K562 (cell line): Measurements from ENCODE around the gene PIM3. TPM values are rescaled to one million over a fixed set of nuclear protein-coding genes. Genes with fewer than 3 reads are reported as not detected.

Experiments used
- ATF1 ChIP-seq, 2 experiments: fragments of 450-650 bp in 1 of 2; IDR thresholded peaks; 2 replicates each; pipeline ENCODE4 v1.6.1; 2016; ENCODE audit warnings: missing compliant biosample characterization in 1 of 2, missing genetic modification characterization in 1 of 2
- ELF4 ChIP-seq: fragments of 450-650 bp; formaldehyde crosslinking; IDR thresholded peaks from 2 replicates; pipeline ENCODE4 v1.4.0; 2022; ENCODE audit warnings: missing genetic modification characterization
- MAFK ChIP-seq: IDR thresholded peaks from 2 replicates; pipeline ENCODE4 v1.6.1; 2011; ENCODE audit warnings: low read length, improper control_type of control experiment
- MECOM ChIP-seq: fragments of 250-450 bp; sonication (Bioruptor Pico); IDR thresholded peaks from 2 replicates; pipeline ENCODE4 v1.8.0; 2022; ENCODE audit warnings: inconsistent platforms
- SIX5 ChIP-seq, 2 experiments: IDR thresholded peaks; 2 replicates each; pipeline ENCODE4 v1.6.1; 2011; ENCODE audit warnings: low read length in 2 of 2, borderline replicate concordance in 1 of 2, low read depth in 1 of 2, mild to moderate bottlenecking in 1 of 2, moderate library complexity in 1 of 2; ENCODE audit not compliant: insufficient read depth in 1 of 2
- SMARCB1 ChIP-seq: IDR thresholded peaks from 2 replicates; pipeline ENCODE4 v1.6.1; 2011; ENCODE audit warnings: improper control_type of control experiment, low read depth; ENCODE audit not compliant: insufficient read length
- SOX6 ChIP-seq: fragments of 450-650 bp; IDR thresholded peaks from 2 replicates; pipeline ENCODE4 v1.6.1; 2014; ENCODE audit warnings: mild to moderate bottlenecking
- SRSF3 ChIP-seq: fragments of 200-400 bp; formaldehyde crosslinking; IDR thresholded peaks from 2 replicates; pipeline ENCODE4 v1.6.1; 2016; ENCODE audit warnings: mild to moderate bottlenecking, low read length, moderate library complexity; ENCODE audit not compliant: insufficient read depth
- TAF15 ChIP-seq: fragments of 200-400 bp; formaldehyde crosslinking; IDR thresholded peaks from 2 replicates; pipeline ENCODE4 v1.6.1; 2017; ENCODE audit warnings: mild to moderate bottlenecking, low read depth, low read length, moderate library complexity
- THRAP3 ChIP-seq: fragments of 450-650 bp; IDR thresholded peaks from 2 replicates; pipeline ENCODE4 v1.6.1; 2016; ENCODE audit warnings: mild to moderate bottlenecking, inconsistent platforms, borderline replicate concordance
- ZKSCAN8 ChIP-seq: fragments of 200-800 bp; sonication (Bioruptor generic); IDR thresholded peaks from 2 replicates; pipeline ENCODE4 v1.6.1; 2016; ENCODE audit warnings: missing genetic modification characterization, missing compliant biosample characterization
- ZNF707 ChIP-seq: fragments of 250-450 bp; sonication (Bioruptor Pico); conservative IDR thresholded peaks from 2 replicates; pipeline ENCODE4 v1.8.0; 2022; ENCODE audit warnings: inconsistent platforms, mild to moderate bottlenecking, moderate library complexity
- ZNF79 ChIP-seq: fragments of 250-450 bp; sonication (Bioruptor Pico); IDR thresholded peaks from 2 replicates; pipeline ENCODE4 v1.4.0; 2020; ENCODE audit warnings: low read depth, mild to moderate bottlenecking, moderate library complexity
- polyA plus RNA-seq, 8 experiments: library from polyadenylated mRNA; depleted of rRNA in 4 of 8; stranded (reverse) in 5 of 8; unstranded in 3 of 8; fragments of >200 nt; fragmentation: Nextera tagmentation in 2 of 8; fragmentation: Illumina TruSeq in 1 of 8; extraction: Ambion mirVana in 2 of 8; extraction: Trizol in 1 of 8; gene quantifications; 2 replicates each; pipeline versions ENCODE4 v1.2.1 to v1.2.3, GENCODE V29; 2011 to 2014; ENCODE audit warnings: inconsistent platforms in 1 of 8, missing spikeins in 1 of 8
- total RNA-seq, 7 experiments: library from RNA; depleted of rRNA in 6 of 7; stranded (reverse); fragments of >200 nt in 6 of 7; fragmentation: Illumina TruSeq in 2 of 7; extraction: Trizol in 2 of 7; gene quantifications; 2 replicates each; pipeline versions ENCODE4 v1.2.1 to v1.2.3, GENCODE V29; 2011 to 2021; ENCODE audit warnings: low replicate concordance in 1 of 7
- TF ChIP-seq, protein P1 (sequence below): fragments of 250-450 bp; sonication (Bioruptor Pico); IDR thresholded peaks from 2 replicates; pipeline ENCODE4 v1.4.0; 2020
- TF ChIP-seq, protein P2 (sequence below), 2 experiments: fragments of 200-800 bp in 1 of 2; sonication (Bioruptor generic) in 1 of 2; sonication (generic) in 1 of 2; formaldehyde crosslinking in 1 of 2; IDR thresholded peaks in 1 of 2; conservative IDR thresholded peaks in 1 of 2; 2 replicates each; pipeline versions ENCODE4 v1.5.0 to v1.6.1; 2016 to 2020; ENCODE audit warnings: missing compliant biosample characterization in 1 of 2, missing genetic modification characterization in 1 of 2, missing genetic modification reagents in 1 of 2
- TF ChIP-seq, protein P3 (sequence below): fragments of 450-650 bp; IDR thresholded peaks from 2 replicates; pipeline ENCODE4 v1.7.0; 2016; ENCODE audit warnings: borderline replicate concordance

The PIM3 gene
- total and polyA plus RNA-seq, 9 of the 15 experiments (the other 6 are each of a cell fraction or from before 2014, with no cell fraction given): 0.24 to 40.5 (median 5.3) TPM

GRCh38 chr22:49960159-49961004 lies at the start of gene PIM3 (continued):
- TF ChIP-seq ATF1 (CRISPR knock-in tag; IDR thresholded peaks at IDR 0.05): no peak
- peak; percentile 56 for TF ChIP-seq ATF1 (tag; IDR thresholded peaks at IDR 0.05)
- TF ChIP-seq TAF15: no peak
- no peak for TF ChIP-seq SMARCB1
- no peak for TF ChIP-seq ZNF707 (CRISPR knock-in tag)
- TF ChIP-seq, protein P1, sequence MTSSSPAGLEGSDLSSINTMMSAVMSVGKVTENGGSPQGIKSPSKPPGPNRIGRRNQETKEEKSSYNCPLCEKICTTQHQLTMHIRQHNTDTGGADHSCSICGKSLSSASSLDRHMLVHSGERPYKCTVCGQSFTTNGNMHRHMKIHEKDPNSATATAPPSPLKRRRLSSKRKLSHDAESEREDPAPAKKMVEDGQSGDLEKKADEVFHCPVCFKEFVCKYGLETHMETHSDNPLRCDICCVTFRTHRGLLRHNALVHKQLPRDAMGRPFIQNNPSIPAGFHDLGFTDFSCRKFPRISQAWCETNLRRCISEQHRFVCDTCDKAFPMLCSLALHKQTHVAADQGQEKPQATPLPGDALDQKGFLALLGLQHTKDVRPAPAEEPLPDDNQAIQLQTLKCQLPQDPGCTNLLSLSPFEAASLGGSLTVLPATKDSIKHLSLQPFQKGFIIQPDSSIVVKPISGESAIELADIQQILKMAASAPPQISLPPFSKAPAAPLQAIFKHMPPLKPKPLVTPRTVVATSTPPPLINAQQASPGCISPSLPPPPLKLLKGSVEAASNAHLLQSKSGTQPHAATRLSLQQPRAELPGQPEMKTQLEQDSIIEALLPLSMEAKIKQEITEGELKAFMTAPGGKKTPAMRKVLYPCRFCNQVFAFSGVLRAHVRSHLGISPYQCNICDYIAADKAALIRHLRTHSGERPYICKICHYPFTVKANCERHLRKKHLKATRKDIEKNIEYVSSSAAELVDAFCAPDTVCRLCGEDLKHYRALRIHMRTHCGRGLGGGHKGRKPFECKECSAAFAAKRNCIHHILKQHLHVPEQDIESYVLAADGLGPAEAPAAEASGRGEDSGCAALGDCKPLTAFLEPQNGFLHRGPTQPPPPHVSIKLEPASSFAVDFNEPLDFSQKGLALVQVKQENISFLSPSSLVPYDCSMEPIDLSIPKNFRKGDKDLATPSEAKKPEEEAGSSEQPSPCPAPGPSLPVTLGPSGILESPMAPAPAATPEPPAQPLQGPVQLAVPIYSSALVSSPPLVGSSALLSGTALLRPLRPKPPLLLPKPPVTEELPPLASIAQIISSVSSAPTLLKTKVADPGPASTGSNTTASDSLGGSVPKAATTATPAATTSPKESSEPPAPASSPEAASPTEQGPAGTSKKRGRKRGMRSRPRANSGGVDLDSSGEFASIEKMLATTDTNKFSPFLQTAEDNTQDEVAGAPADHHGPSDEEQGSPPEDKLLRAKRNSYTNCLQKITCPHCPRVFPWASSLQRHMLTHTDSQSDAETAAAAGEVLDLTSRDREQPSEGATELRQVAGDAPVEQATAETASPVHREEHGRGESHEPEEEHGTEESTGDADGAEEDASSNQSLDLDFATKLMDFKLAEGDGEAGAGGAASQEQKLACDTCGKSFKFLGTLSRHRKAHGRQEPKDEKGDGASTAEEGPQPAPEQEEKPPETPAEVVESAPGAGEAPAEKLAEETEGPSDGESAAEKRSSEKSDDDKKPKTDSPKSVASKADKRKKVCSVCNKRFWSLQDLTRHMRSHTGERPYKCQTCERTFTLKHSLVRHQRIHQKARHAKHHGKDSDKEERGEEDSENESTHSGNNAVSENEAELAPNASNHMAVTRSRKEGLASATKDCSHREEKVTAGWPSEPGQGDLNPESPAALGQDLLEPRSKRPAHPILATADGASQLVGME: no peak
- no peak for TF ChIP-seq ELF4
- no peak for TF ChIP-seq ZNF79
- TF ChIP-seq ZKSCAN8 (CRISPR knock-in tag): no peak
- TF ChIP-seq, protein P2, sequence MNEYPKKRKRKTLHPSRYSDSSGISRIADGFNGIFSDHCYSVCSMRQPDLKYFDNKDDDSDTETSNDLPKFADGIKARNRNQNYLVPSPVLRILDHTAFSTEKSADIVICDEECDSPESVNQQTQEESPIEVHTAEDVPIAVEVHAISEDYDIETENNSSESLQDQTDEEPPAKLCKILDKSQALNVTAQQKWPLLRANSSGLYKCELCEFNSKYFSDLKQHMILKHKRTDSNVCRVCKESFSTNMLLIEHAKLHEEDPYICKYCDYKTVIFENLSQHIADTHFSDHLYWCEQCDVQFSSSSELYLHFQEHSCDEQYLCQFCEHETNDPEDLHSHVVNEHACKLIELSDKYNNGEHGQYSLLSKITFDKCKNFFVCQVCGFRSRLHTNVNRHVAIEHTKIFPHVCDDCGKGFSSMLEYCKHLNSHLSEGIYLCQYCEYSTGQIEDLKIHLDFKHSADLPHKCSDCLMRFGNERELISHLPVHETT (CRISPR knock-in tag; conservative IDR thresholded peaks at IDR 0.05 in 1 of 2, IDR thresholded peaks at IDR 0.05 in 1 of 2): no peak
- TF ChIP-seq, protein P3, sequence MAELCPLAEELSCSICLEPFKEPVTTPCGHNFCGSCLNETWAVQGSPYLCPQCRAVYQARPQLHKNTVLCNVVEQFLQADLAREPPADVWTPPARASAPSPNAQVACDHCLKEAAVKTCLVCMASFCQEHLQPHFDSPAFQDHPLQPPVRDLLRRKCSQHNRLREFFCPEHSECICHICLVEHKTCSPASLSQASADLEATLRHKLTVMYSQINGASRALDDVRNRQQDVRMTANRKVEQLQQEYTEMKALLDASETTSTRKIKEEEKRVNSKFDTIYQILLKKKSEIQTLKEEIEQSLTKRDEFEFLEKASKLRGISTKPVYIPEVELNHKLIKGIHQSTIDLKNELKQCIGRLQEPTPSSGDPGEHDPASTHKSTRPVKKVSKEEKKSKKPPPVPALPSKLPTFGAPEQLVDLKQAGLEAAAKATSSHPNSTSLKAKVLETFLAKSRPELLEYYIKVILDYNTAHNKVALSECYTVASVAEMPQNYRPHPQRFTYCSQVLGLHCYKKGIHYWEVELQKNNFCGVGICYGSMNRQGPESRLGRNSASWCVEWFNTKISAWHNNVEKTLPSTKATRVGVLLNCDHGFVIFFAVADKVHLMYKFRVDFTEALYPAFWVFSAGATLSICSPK: no peak
- no peak for TF ChIP-seq MECOM (CRISPR knock-in tag)
- no peak for TF ChIP-seq THRAP3
- TF ChIP-seq SIX5 (IDR thresholded peaks at IDR 0.05; ENCODE audit: borderline replicate concordance in 1 of 2, insufficient read depth in 1 of 2, low read depth in 1 of 2, low read length in 2 of 2): no peak
- 0 out of 2 replicates have a peak, but pooled peaks have one; percentile 32 for TF ChIP-seq SOX6
- no peak for TF ChIP-seq MAFK
- TF ChIP-seq SRSF3: no peak
